ENCODE measurements around the gene PILRA.
"Not testable (repeated sequence)": the region's sequence is repeated elsewhere in the genome, so short reads cannot be mapped to it uniquely, and the experiment has no call there.

- TF ChIP-seq CTCF (optimal IDR thresholded peaks at IDR 0.05 in 1 of 3, IDR thresholded peaks at IDR 0.05 in 1 of 3, conservative IDR thresholded peaks at IDR 0.05 in 1 of 3; ENCODE audit: extremely low read depth in 1 of 3, insufficient read depth in 2 of 3, low read length in 3 of 3); EZH2 (IDR thresholded peaks at IDR 0.05; ENCODE audit: low read length): not testable (repeated sequence)
Observed at GRCh38 chr7:100324194-100324593, 49.1 kb upstream of the PILRA start.

All from keratinocyte (primary cell).